Hepatocyte (in vitro differentiated cells): ENCODE measurements around the gene PCNX3. TPM values are rescaled to one million over a fixed set of nuclear protein-coding genes. Genes with fewer than 3 reads are reported as not detected.

Source experiments
- DNase-seq: peaks from one replicate; pipeline ENCODE4 v3.0.0-alpha.2; 2016; ENCODE audit warnings: low spot score
- H2AFZ ChIP-seq: fragments of 200-600 bp; sonication (generic); 2 replicates; pipeline ENCODE4 v1.6.0; 2016; ENCODE audit warnings: antibody characterized with exemption, mild to moderate bottlenecking
- H3K27ac ChIP-seq: fragments of 200-600 bp; sonication (generic); 2 replicates; pipeline ENCODE4 v1.5.1; 2016; ENCODE audit warnings: mild to moderate bottlenecking
- H3K27me3 ChIP-seq: fragments of 200-600 bp; sonication (generic); 2 replicates; pipeline ENCODE4 v1.6.1; 2016
- H3K36me3 ChIP-seq: fragments of 200-600 bp; sonication (generic); replicated peaks from 2 replicates; pipeline ENCODE4 v1.5.1; 2016; ENCODE audit warnings: low read depth; ENCODE audit not compliant: insufficient read depth
- H3K4me1 ChIP-seq: fragments of 200-600 bp; sonication (generic); 2 replicates; pipeline ENCODE4 v1.5.1; 2016; ENCODE audit warnings: mild to moderate bottlenecking, moderate library complexity; ENCODE audit not compliant: insufficient read depth
- H3K4me2 ChIP-seq: fragments of 200-600 bp; sonication (generic); 2 replicates; pipeline ENCODE4 v1.6.0; 2016
- H3K4me3 ChIP-seq: fragments of 200-600 bp; sonication (generic); 2 replicates; pipeline ENCODE4 v1.5.1; 2016; ENCODE audit warnings: mild to moderate bottlenecking
- H3K79me2 ChIP-seq: fragments of 200-600 bp; sonication (generic); 2 replicates; pipeline ENCODE4 v1.6.0; 2017; ENCODE audit warnings: mild to moderate bottlenecking
- H3K9me2 ChIP-seq: fragments of 200-600 bp; sonication (generic); replicated peaks from 2 replicates; pipeline ENCODE4 v1.6.0; 2017; ENCODE audit warnings: mild to moderate bottlenecking; ENCODE audit not compliant: insufficient read depth
- H3K9me3 ChIP-seq: fragments of 200-600 bp; sonication (generic); 2 replicates; pipeline ENCODE4 v1.5.1; 2016; ENCODE audit warnings: low read depth, mild to moderate bottlenecking
- H4K20me1 ChIP-seq: fragments of 200-600 bp; sonication (generic); 2 replicates; pipeline ENCODE4 v1.6.0; 2016; ENCODE audit warnings: mild to moderate bottlenecking; ENCODE audit not compliant: insufficient read depth, poor library complexity, severe bottlenecking
- CTCF ChIP-seq: fragments of 200-600 bp; sonication (generic); IDR thresholded peaks from 2 replicates; pipeline ENCODE4 v1.5.1; 2016; ENCODE audit warnings: antibody characterized with exemption, mild to moderate bottlenecking; ENCODE audit not compliant: poor library complexity
- EZH2 ChIP-seq: fragments of 200-600 bp; sonication (generic); IDR thresholded peaks from 2 replicates; pipeline ENCODE4 v1.6.1; 2016; ENCODE audit warnings: antibody characterized with exemption, mild to moderate bottlenecking, borderline replicate concordance
- EZH2phosphoT487 ChIP-seq: fragments of 200-600 bp; sonication (generic); IDR thresholded peaks from one replicate; pipeline ENCODE4 v1.6.1; 2018; ENCODE audit warnings: antibody characterized with exemption, mild to moderate bottlenecking, low read depth, moderate library complexity; ENCODE audit not compliant: unreplicated experiment, severe bottlenecking
- WGBS: methylation state at CpG from one replicate; pipeline ENCODE4 v1.1.6; 2016; ENCODE audit warnings: low lambda C conversion rate; ENCODE audit errors: missing lambda C conversion rate; 5-methylcytosine and 5-hydroxymethylcytosine counted together
- polyA plus RNA-seq: library from polyadenylated mRNA; unstranded; fragments of >200 nt; fragmentation: Nextera tagmentation; extraction: Ambion mirVana; gene quantifications from 2 replicates; pipeline ENCODE4 v1.2.1, GENCODE V29; 2016
- total RNA-seq: library from RNA; depleted of rRNA; stranded (reverse); fragments of >200 nt; gene quantifications from 2 replicates; pipeline ENCODE4 v1.2.3, GENCODE V29; 2014

PCNX3 gene
- total and polyA plus RNA-seq, 2 experiments from 2014 or later: 20.0 to 27.4 TPM

- H3K27ac ChIP-seq: no peak overlapping the region
- DNase-seq: peak; percentile 49
- no peak overlapping the region for H3K4me3 ChIP-seq
- H3K4me1 ChIP-seq: no peaks in the 10 kb centered on the region
- no peak overlapping the region for H3K4me2 ChIP-seq
- no peaks in the 10 kb centered on the region for H3K9me2 ChIP-seq
- WGBS: 57% methylated on average over 5 of the region's 6 CpGs
- TF ChIP-seq EZH2phosphoT487: no peak
- TF ChIP-seq CTCF: no peak
- TF ChIP-seq EZH2: no peak
- no peak overlapping the region for H2AFZ ChIP-seq
- no peaks in the 10 kb centered on the region for H3K79me2 ChIP-seq
- no peaks in the 10 kb centered on the region for H3K27me3 ChIP-seq
- no peaks in the 10 kb centered on the region for H3K36me3 ChIP-seq
- no peaks in the 10 kb centered on the region for H4K20me1 ChIP-seq
- no peaks in the 10 kb centered on the region for H3K9me3 ChIP-seq
Observed at GRCh38 chr11:65643971-65644370, 28.4 kb downstream of the PCNX3 start.

- no peaks in the 10 kb centered on the region for H3K9me2 ChIP-seq
- H3K4me3 ChIP-seq: no peak overlapping the region
- no peak overlapping the region for H3K4me2 ChIP-seq
- no peak for DNase-seq
- 87% methylated on average over 11 of the region's 11 CpGs for WGBS
- H3K9me3 ChIP-seq: no peaks in the 10 kb centered on the region
- TF ChIP-seq EZH2phosphoT487 (no peak), EZH2 (no peak), CTCF (no peak)
- H3K4me1 ChIP-seq: no peaks in the 10 kb centered on the region
- H3K79me2 ChIP-seq: no peaks in the 10 kb centered on the region
- H2AFZ ChIP-seq: no peak overlapping the region
- no peak overlapping the region for H3K27ac ChIP-seq
- no peaks in the 10 kb centered on the region for H4K20me1 ChIP-seq
- H3K27me3 ChIP-seq: no peaks in the 10 kb centered on the region
- H3K36me3 ChIP-seq: no peaks in the 10 kb centered on the region
Observed at GRCh38 chr11:65644837-65645236, 29.3 kb downstream of the PCNX3 start.

- H3K9me2 ChIP-seq: no peaks in the 10 kb centered on the region
- H4K20me1 ChIP-seq: no peaks in the 10 kb centered on the region
- TF ChIP-seq EZH2 (no peak), EZH2phosphoT487 (no peak), CTCF (no peak)
- H3K27me3 ChIP-seq: no peaks in the 10 kb centered on the region
- no peaks in the 10 kb centered on the region for H3K9me3 ChIP-seq
- WGBS: 77% methylated on average over 8 of the region's 10 CpGs
- no peak overlapping the region for H3K4me3 ChIP-seq
- H3K36me3 ChIP-seq: no peaks in the 10 kb centered on the region
- no peak for DNase-seq
- no peak overlapping the region for H2AFZ ChIP-seq
- no peaks in the 10 kb centered on the region for H3K79me2 ChIP-seq
- H3K4me2 ChIP-seq: no peak overlapping the region
- H3K4me1 ChIP-seq: no peaks in the 10 kb centered on the region
- no peak overlapping the region for H3K27ac ChIP-seq
Observed at GRCh38 chr11:65645710-65646109, 30.1 kb downstream of the PCNX3 start.
